Esophagus muscularis mucosa (tissue), 4 donors: ENCODE results near the gene SLC25A47. TPM values are rescaled to one million over a fixed set of nuclear protein-coding genes. Genes with fewer than 3 reads are reported as not detected.
A peak's percentile ranks its signal among the peaks of the same experiment; 100 is the strongest.
"Not testable (repeated sequence)": the region's sequence is repeated elsewhere in the genome, so short reads cannot be mapped to it uniquely, and the experiment has no call there.

Source experiments
- DNase-seq: peaks from one replicate; pipeline ENCODE4 v3.0.0-alpha.2; 2017; ENCODE audit errors: extremely low spot score
- H3K27ac ChIP-seq, 4 donors: fragments of 200-600 bp; sonication (generic); replicated peaks in 1 of 4; 1 replicate in 3 of 4; 2 replicates in 1 of 4; pipeline ENCODE4 v1.5.1; 2016 to 2019; ENCODE audit warnings: mild to moderate bottlenecking in 1 of 4
- H3K27me3 ChIP-seq, 4 donors: fragments of 200-600 bp; sonication (generic); one replicate each; pipeline versions ENCODE4 v1.5.1 to v1.6.0; 2016 to 2019
- H3K36me3 ChIP-seq, 4 donors: fragments of 200-600 bp; sonication (generic); one replicate each; pipeline ENCODE4 v1.5.1; 2016 to 2019
- H3K4me1 ChIP-seq, 4 donors: fragments of 200-600 bp; sonication (generic); one replicate each; pipeline ENCODE4 v1.5.1; 2016 to 2019
- H3K4me3 ChIP-seq, 4 donors: fragments of 200-600 bp; sonication (generic); 1 replicate in 2 of 4; 2 replicates in 2 of 4; pipeline ENCODE4 v1.5.1; 2016 to 2019; ENCODE audit warnings: mild to moderate bottlenecking in 4 of 4, moderate library complexity in 1 of 4
- H3K9me3 ChIP-seq, 4 donors: fragments of 200-600 bp; sonication (generic); 1 replicate in 3 of 4; 2 replicates in 1 of 4; pipeline ENCODE4 v1.5.1; 2016 to 2019
- EP300 ChIP-seq: sonication (generic); formaldehyde crosslinking; IDR thresholded peaks from one replicate; pipeline ENCODE4 v1.6.1; 2017; ENCODE audit warnings: antibody characterized with exemption
- POLR2A ChIP-seq: fragments of 450-650 bp; IDR thresholded peaks from one replicate; pipeline ENCODE4 v1.6.1; 2017; ENCODE audit warnings: antibody characterized with exemption, moderate library complexity, mild to moderate bottlenecking, low read depth
- POLR2AphosphoS5 ChIP-seq, 2 donors: sonication (generic); formaldehyde crosslinking; IDR thresholded peaks; one replicate each; pipeline ENCODE4 v1.6.1; 2017; ENCODE audit warnings: antibody characterized with exemption in 2 of 2
- WGBS: methylation state at CpG from one replicate; pipeline ENCODE4 v1.1.5; 2018; 5-methylcytosine and 5-hydroxymethylcytosine counted together
- intact Hi-C: fragments of 100-400 bp; cut with DNase I; formaldehyde crosslinking; loops from one replicate; pipeline ENCODE4 v1.15.1; 2023
- total RNA-seq, 4 donors: library from RNA; depleted of rRNA; stranded (reverse); fragments of >200 nt; gene quantifications; one replicate each; pipeline versions ENCODE4 v1.1.0 to v1.2.1, GENCODE V29; 2016
- TF ChIP-seq, protein P1 (sequence below), 3 experiments: fragments of 200-600 bp in 2 of 3; fragments of 450-650 bp in 1 of 3; sonication (generic) in 2 of 3; IDR thresholded peaks; one replicate each; pipeline ENCODE4 v1.5.1; 2017 to 2019; ENCODE audit warnings: antibody characterized with exemption in 3 of 3, mild to moderate bottlenecking in 2 of 3, moderate library complexity in 1 of 3

SLC25A47 gene
- total RNA-seq, 4 donors from 2014 or later: not detected

DNA sequence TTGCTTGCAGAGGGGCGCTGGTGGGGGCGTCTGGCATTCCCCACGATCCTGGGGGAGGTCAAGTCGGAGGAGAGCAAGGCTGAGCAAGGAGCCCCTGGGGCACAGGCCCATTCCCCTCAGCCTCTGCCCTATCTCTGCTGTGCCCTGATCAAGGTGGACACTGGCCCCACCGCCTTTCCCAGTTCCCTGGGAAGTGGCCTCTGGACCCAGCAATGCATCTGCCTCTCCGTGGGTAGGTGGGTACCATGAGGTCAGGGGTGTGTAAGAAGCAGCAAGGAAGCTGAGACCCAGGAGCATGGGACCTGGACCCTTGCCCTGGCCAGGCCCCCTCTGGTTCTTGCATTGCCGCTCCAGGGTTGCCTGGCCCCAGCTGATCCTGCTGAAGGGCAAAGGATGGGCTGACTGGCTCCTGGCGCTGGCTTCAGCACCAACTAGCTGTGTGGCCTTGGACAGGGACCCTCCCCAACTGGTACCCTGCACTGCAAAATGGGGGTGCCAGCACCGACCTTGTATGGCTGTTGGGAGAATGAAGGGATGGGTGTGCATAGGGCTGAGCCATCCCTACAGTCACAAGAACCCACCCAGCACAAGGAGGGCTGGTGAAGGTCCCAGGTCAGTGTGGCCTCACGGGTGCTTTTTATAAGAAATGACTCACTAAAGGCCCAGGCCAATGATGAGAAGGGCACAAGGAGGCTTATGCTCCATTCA, 36.5 kb upstream of the SLC25A47 start:
- Histone ChIP-seq H3K27ac (no peak overlapping the region), H3K4me3 (no peak overlapping the region), H3K4me1 (peaks cover 24 to 47% (median 29%) of the 10 kb centered on the region in 4 donors), H3K36me3 (peaks cover 0 to 20% (median 17%) of the 10 kb centered on the region in 4 donors), H3K9me3 (no peaks in the 10 kb centered on the region), H3K27me3 (no peaks in the 10 kb centered on the region)
- 76% methylated on average over 9 of the region's 10 CpGs for WGBS
- intact Hi-C loops: loop anchor here (5.0 kb wide), 1 partner anchor 44 kb away; no protein-coding TSS in a partner anchor
- DNase-seq: no peak
- TF ChIP-seq POLR2AphosphoS5 (IDR thresholded peaks at IDR 0.05) (no peak), POLR2A (no peak), EP300 (no peak)
- TF ChIP-seq, protein P1, sequence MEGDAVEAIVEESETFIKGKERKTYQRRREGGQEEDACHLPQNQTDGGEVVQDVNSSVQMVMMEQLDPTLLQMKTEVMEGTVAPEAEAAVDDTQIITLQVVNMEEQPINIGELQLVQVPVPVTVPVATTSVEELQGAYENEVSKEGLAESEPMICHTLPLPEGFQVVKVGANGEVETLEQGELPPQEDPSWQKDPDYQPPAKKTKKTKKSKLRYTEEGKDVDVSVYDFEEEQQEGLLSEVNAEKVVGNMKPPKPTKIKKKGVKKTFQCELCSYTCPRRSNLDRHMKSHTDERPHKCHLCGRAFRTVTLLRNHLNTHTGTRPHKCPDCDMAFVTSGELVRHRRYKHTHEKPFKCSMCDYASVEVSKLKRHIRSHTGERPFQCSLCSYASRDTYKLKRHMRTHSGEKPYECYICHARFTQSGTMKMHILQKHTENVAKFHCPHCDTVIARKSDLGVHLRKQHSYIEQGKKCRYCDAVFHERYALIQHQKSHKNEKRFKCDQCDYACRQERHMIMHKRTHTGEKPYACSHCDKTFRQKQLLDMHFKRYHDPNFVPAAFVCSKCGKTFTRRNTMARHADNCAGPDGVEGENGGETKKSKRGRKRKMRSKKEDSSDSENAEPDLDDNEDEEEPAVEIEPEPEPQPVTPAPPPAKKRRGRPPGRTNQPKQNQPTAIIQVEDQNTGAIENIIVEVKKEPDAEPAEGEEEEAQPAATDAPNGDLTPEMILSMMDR (IDR thresholded peaks at IDR 0.05): no peak

GRCh38 chr14:100287202-100287997, 35.7 kb upstream of the SLC25A47 start:
- H3K27ac ChIP-seq: no peak overlapping the region
- peaks cover 7 to 27% (median 23%) of the 10 kb centered on the region in 4 donors for H3K36me3 ChIP-seq
- peaks cover 24 to 45% (median 29%) of the 10 kb centered on the region in 4 donors for H3K4me1 ChIP-seq
- H3K27me3 ChIP-seq: no peaks in the 10 kb centered on the region
- no peak for DNase-seq
- TF ChIP-seq POLR2AphosphoS5 (IDR thresholded peaks at IDR 0.05) (no peak), POLR2A (no peak), EP300 (no peak)
- TF ChIP-seq, protein P1 (IDR thresholded peaks at IDR 0.05): no peak
- no peaks in the 10 kb centered on the region for H3K9me3 ChIP-seq
- H3K4me3 ChIP-seq: no peak overlapping the region
- intact Hi-C loops: loop anchor here (5.0 kb wide), 1 partner anchor 45 kb away; no protein-coding TSS in a partner anchor
- WGBS: 89% methylated on average over 10 of the region's 12 CpGs

- not testable (repeated sequence) for H3K4me3 ChIP-seq, DNase-seq, H3K27ac ChIP-seq, H3K27me3 ChIP-seq, H3K9me3 ChIP-seq
- intact Hi-C loops: loop anchor here (5.0 kb wide), 1 partner anchor 46 kb away; no protein-coding TSS in a partner anchor
- peaks cover 22 to 47% (median 29%) of the 10 kb centered on the region in 4 donors for H3K4me1 ChIP-seq
- WGBS: no CpG with 5 or more reads among the region's 8 CpGs
- peaks cover 10 to 32% (median 29%) of the 10 kb centered on the region in 4 donors for H3K36me3 ChIP-seq
Measured at GRCh38 chr14:100287998-100288295, 35.2 kb upstream of the SLC25A47 start.

DNA sequence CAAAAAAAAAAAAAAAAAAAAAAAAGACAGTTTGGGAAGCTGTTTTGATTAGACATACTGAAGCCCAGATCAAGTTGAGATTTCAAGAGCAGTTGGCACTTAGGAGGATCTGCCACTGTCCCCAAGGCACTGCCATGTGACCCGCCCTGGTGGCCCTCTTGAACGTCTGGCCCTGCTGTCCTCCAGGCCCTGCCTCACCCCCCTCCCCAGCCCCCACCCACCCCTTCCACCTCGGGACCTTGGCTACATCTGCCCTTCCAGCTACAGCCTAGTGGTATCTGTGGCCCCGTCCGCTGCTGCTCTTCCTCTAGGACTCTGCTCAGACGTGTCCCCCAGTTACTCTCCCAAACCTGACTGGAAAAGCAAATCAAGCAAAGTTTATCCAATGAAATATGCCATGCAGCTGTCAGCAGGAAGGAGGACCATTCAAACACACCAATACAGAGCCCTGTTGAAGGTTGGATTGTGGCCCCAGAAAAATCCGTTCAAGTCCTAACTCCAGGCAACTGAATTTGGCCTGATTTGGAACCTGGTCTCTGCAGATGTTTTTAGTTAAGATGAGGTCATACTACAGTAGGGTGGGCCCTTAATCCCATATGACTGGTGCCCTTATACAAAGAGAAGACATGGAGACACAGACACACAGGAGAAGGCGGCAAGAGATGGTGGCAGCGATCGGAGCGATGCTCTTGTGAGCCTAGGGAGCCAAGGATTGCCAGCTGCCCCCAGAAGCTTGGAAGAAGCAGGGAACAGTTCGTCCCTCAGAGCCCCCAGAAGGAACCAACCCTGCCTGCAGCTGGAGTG, 34.6 kb upstream of the SLC25A47 start:
- intact Hi-C loops: loop anchor here (5.0 kb wide), 1 partner anchor 46 kb away; no protein-coding TSS in a partner anchor
- H3K4me3 ChIP-seq: no peak overlapping the region

More for the DNA sequence above, 34.6 kb upstream of the SLC25A47 start:
- DNase-seq: peak; percentile 90
- Histone ChIP-seq H3K27ac (no peak overlapping the region), H3K9me3 (no peaks in the 10 kb centered on the region), H3K4me1 (peaks cover 21 to 53% (median 33%) of the 10 kb centered on the region in 4 donors), H3K27me3 (no peaks in the 10 kb centered on the region), H3K36me3 (peaks cover 10 to 38% (median 32%) of the 10 kb centered on the region in 4 donors)
- TF ChIP-seq EP300 (no peak), POLR2A (no peak), POLR2AphosphoS5 (IDR thresholded peaks at IDR 0.05) (no peak)
- TF ChIP-seq, protein P1 (IDR thresholded peaks at IDR 0.05): no peak
- WGBS: 79% methylated on average over 12 of the region's 12 CpGs
